ENCODE data around the gene TEKT5.
"Not testable (repeated sequence)": the region's sequence is repeated elsewhere in the genome, so short reads cannot be mapped to it uniquely, and the experiment has no call there.

Gene TEKT5

DNA sequence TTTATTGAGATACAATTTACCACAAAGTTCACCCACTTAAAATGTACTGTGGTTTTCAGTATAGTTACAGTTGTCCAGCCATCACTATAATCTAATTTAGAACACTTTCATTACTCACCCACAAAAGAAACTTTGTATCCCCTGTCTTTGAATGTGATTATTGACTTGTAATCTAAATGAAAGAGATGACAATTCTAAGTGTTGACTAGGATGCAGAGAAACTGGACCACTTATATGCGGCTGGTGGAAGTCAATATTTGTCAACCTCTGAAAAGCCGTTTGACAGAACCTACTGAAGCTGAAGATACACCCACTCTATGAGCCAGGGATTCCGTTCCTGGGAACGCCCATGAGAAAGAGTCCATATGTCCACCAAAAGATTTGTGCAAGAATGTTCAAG lies 36.8 kb downstream of the TEKT5 start:
- DNase-seq, result no peak

DNA sequence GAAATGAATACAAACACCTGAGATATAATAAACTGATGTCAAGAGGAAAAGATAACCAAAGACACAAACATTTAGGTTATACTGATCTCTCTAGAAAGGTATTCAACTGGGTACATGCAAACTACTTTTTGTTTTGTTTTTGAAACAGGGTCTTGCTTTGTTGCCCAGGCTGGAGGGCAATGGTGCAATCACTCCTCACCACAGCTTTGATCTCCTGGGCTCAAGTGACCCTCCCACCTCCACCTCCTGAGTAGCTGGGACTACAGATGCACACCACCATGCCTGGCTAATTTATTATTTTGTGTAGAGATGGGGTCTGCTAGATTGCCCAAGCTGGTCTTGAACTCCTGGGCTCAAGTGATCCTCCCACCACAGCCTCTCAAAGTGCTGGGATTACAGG lies 38.1 kb downstream of the TEKT5 start:
- DNase-seq, result no peak

DNA sequence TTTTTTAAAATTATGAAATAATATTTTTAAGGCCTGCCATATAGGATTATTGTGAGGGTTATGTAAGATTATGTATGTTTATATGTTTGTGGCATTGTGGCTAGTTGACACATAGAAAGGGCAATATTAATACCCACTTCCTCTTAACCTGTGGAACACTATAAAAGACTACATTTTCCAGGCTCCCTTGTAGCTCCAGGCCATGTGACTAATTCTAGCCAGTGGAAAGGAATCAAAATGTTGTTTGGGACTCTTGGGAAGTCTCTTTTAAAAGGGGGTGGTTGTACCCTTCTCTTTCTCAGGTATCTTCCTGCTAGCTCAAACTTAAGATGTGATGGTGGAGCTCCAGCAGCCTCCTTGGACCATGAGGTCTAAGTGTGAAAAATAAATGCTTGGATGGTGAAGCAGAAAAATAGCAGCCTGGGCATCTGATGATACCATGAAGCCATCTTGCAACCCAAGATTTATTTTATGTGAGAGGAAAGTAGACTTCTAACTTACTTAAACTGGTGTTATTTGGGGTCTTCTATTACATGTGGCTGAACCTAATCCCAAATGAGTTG lies 39.2 kb downstream of the TEKT5 start:
- DNase-seq, result no peak

DNA sequence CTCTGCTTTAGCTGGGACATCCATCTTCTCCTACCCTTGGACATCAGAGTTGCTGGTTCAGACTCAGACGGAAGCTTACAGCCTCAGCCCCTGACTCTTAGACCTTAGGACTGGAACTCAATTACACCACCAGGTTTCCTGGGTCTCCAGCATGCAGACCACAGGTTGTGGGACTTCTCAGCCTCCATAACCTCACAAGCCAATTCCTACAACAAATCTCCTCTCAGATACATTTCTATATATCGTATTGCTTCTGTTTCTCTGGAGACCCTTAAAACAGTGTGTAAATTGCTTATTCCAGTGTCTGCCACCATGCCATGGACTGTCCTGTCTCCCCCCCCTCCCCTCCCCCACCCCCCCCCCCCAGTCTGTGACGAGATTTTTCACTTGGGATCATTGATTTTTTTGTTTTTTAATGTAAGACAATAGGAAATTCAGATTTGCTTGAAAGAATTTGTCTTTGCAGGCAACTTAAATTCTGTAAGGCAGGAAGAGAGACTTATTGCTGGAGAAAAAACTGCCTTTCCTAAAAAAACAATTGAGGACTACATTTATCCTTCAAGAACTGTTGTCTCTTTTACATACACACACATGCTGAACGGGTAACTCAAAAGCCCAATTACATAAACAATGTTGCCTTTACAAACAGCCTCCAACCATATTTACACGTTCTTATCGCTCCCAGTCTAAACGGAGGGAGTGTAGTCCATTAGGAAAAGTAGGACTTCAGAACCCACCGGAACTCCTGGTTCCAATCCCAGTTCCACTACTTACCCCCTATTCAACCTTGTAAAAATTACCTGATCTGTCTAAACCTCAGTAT lies 39.9 kb downstream of the TEKT5 start:
- DNase-seq, result no peak

- DNase-seq, result no peak
These were observed 41.8 kb downstream of the TEKT5 start for GRCh38 chr16:10652730-10653590.

DNA sequence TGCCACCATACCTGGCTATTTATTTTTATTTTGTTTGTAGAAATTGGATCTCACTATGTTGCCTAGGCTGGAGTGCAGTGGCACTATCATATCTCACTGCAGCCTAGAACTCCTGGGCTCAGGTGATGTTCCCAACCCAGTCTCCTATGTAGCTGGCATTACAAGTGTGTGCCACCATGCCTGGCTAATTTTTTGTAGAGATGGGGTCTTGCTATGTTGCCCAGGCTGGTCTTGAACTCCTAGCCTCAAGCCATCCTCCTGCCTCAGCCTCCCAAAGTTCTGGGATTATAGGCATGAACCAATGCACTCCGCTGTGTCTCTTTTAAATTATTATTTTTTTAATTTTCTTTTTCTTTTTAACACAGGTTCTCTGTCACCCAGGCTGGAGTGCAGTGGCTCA lies 45.6 kb downstream of the TEKT5 start:
- not testable (repeated sequence) for DNase-seq

DNA sequence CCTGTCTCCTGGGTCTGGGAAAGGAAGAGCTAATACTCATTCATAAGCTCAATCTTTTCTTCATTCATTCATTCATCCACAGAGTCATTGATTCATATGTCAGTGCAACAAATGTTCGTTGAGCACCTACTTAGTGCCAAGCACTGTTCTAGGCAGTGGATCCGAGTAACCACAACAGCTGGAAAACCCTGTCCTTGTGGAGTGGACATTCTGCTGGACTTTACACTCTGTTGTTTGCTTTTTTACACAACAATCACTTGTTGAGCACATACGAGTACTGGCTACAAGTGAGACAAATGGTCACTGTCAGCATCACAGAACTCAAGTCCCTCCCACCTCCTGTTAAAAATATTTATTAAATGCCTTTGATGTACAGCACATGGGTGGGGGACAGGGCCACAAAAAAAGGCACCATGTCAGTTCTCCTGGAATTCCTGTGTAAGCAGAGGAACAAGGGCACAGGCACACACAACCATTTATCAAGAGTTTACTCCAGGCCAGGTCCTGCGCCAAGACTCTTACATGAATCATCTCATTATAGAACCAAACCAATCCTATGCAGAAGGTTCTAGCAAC lies 46.9 kb downstream of the TEKT5 start:
- no peak for DNase-seq

GRCh38 chr16:10647264-10647720 lies 47.4 kb downstream of the TEKT5 start:
- no peak for DNase-seq

DNA sequence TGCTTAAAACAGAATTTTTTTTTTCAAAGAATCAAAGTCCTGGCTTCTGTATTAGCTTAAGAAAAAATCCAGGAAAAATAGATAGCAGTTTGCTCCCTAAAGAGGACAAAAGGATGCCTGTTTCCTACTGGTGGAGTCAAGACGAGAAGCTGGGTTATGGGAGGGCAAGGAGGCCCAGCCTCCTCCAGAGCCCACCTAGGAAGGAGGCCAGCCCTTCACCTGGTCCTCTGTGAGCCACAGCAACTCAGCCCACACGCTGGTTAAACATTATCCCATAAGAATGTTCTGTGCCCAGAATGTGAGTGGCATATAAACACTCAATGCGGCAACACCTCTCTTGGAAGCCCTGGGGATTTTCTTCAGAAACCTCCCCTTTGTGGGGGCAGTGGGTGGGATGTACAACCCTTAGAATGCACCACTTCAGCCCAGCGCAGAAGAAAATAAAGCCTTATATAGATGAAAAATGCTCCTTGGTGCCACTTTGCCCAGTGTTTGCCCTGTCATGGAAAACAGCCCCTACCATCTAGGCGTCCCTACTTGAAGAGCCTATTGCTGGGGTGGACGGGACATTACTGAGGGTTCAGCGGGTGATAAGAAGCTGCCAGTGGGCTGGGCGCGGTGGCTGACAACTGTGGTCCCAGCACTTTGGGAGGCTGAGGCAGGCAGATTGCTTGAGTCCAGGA lies 48.0 kb downstream of the TEKT5 start:
- DNase-seq, result no peak

GRCh38 chr16:10646228-10646580 lies 48.5 kb downstream of the TEKT5 start:
- no peak for DNase-seq

GRCh38 chr16:10644092-10644491 lies 50.6 kb downstream of the TEKT5 start:
- DNase-seq, result no peak

- DNase-seq, result no peak
These were observed 51.8 kb downstream of the TEKT5 start for GRCh38 chr16:10642964-10643363.

- no peak for DNase-seq
These were observed 52.5 kb downstream of the TEKT5 start for GRCh38 chr16:10641953-10642949.

GRCh38 chr16:10641555-10641952 lies 53.2 kb downstream of the TEKT5 start:
- no peak for DNase-seq

DNA sequence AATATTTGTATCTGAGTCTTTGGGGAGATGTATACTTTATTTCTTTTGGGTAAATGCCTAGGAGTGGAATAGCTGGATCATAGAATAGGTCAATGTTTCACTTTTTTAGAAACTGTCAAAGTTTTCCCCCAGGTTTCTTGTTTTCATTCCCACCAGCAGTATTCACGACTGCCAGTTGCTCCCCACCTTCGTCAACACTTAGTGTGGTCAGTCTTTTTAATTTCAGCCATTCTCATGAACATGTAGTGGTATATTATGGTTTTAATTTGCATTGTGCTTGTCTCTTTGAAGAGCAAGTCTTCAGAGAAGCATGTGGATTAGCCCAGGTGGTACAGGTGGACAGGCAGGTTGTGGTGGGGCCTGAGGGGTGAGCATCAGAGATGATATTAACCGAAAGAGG lies 53.8 kb downstream of the TEKT5 start:
- DNase-seq, result no peak

- no peak for DNase-seq
These were observed 56.6 kb downstream of the TEKT5 start for GRCh38 chr16:10638101-10638500.

GRCh38 chr16:10637337-10638037 lies 57.2 kb downstream of the TEKT5 start:
- no peak for DNase-seq

DNA sequence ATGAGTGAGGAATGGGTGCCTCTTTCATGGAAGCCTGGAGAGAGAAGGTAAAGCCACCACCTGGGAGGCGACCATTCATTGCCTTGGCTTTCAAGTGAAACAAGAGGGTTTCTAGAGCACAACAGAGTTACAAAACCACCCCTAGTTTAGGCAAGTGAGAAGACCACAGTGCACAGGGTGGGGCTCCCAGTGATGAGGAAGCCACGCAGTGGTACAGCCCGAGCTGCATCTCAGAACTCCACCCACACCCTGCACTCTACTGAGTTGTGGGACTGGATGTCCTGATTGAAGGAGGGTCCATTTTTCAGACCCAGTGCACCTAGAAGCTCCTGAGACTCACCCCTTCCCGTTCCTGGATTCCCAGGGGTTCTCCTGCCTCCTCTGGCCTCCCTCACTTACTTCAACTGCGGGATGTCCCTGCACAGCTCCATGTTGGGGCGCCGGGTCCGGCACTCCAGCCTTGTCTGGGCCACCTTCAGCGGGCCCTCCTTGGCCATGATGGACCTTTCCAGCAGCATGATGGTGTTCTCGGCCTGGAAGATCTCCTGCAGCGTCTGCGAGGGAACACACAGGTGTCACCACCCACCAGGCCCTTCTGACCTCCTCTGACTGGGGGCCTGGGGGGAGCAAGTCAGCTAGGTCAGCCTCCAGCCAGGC lies 59.2 kb downstream of the TEKT5 start:
- DNase-seq, result no peak

GRCh38 chr16:10633429-10633828 lies 61.3 kb downstream of the TEKT5 start:
- DNase-seq, result not testable (repeated sequence)

DNA sequence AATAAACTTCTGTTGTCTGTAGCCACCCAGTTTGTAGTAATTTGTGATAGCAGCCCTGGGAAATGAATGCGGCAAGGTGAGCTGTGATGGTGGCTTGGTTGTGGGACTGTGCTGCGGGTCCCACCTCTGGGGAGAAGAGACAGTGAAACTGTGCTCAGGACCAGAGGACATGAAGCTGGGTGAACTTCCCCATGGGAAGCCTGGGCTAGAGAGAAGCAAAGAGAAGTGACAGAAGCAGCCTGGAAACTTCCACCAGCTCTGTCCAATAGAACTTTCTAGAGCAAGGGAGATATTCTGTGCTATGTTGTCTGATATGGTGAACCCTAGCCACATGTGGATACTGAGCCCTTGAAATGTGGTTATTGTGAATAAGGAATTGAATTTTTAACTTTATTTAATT lies 62.8 kb downstream of the TEKT5 start:
- no peak for DNase-seq

All from KG1 (cell line).